Loucy (cell line): ENCODE measurements around the gene CFAP90.

Source experiments
- CTCF ChIP-seq: fragments of 200-600 bp; sonication (generic); conservative IDR thresholded peaks from 2 replicates; pipeline ENCODE4 v1.5.1; 2014; ENCODE audit warnings: mild to moderate bottlenecking, antibody characterized with exemption, low read length
- EZH2phosphoT487 ChIP-seq: fragments of 200-600 bp; IDR thresholded peaks from 2 replicates; pipeline ENCODE4 v1.6.1; 2018; ENCODE audit warnings: antibody characterized with exemption, mild to moderate bottlenecking, moderate library complexity, borderline replicate concordance

- TF ChIP-seq CTCF (no peak), EZH2phosphoT487 (no peak)
These were observed 4.6 kb downstream of the CFAP90 start for GRCh38 chr5:7846327-7846726.
